ENCODE results near the gene CELF2. TPM values are rescaled to one million over a fixed set of nuclear protein-coding genes. Genes with fewer than 3 reads are reported as not detected.

CELF2 gene
- total RNA-seq, 1 experiment from 2014 or later, result not detected

GRCh38 chr10:11106621-11107374 is 89.1 kb downstream of the CELF2 start:
- intact Hi-C loops (cut with micrococcal nuclease; ENCODE audit: unreplicated experiment), result no loop called here
- no peak for DNase-seq (ENCODE audit: low spot score)
- Histone ChIP-seq H3K4me1 (ENCODE audit: insufficient read depth, low read length, poor library complexity, severe bottlenecking) (no peaks in the 10 kb centered on the region), H3K27me3 (replicated peaks; ENCODE audit: insufficient read depth, low read depth, low read length, poor library complexity) (peaks cover 23% of the 10 kb centered on the region), H3K9me3 (ENCODE audit: low read depth, low read length, poor library complexity, severe bottlenecking) (no peaks in the 10 kb centered on the region), H3K27ac (ENCODE audit: low read depth, low read length, poor library complexity, severe bottlenecking) (no peak overlapping the region), H3K4me3 (ENCODE audit: low read depth, low read length, poor library complexity, severe bottlenecking) (no peak overlapping the region), H3K36me3 (ENCODE audit: insufficient read depth, low read length, poor library complexity, severe bottlenecking) (no peaks in the 10 kb centered on the region)
- no TSS peak for BruUV-seq (replicated peaks)
- ChIA-PET CTCF (no interaction called here), POLR2A (ENCODE audit: low non-redundant PET) (no interaction called here)
- TF ChIP-seq, protein P1, sequence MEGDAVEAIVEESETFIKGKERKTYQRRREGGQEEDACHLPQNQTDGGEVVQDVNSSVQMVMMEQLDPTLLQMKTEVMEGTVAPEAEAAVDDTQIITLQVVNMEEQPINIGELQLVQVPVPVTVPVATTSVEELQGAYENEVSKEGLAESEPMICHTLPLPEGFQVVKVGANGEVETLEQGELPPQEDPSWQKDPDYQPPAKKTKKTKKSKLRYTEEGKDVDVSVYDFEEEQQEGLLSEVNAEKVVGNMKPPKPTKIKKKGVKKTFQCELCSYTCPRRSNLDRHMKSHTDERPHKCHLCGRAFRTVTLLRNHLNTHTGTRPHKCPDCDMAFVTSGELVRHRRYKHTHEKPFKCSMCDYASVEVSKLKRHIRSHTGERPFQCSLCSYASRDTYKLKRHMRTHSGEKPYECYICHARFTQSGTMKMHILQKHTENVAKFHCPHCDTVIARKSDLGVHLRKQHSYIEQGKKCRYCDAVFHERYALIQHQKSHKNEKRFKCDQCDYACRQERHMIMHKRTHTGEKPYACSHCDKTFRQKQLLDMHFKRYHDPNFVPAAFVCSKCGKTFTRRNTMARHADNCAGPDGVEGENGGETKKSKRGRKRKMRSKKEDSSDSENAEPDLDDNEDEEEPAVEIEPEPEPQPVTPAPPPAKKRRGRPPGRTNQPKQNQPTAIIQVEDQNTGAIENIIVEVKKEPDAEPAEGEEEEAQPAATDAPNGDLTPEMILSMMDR (conservative IDR thresholded peaks at IDR 0.05; ENCODE audit: low read depth, low read length), result no peak
- no peak for TF ChIP-seq EZH2 (IDR thresholded peaks at IDR 0.05; ENCODE audit: borderline replicate concordance, low read depth, low read length, poor library complexity, severe bottlenecking)

DNA sequence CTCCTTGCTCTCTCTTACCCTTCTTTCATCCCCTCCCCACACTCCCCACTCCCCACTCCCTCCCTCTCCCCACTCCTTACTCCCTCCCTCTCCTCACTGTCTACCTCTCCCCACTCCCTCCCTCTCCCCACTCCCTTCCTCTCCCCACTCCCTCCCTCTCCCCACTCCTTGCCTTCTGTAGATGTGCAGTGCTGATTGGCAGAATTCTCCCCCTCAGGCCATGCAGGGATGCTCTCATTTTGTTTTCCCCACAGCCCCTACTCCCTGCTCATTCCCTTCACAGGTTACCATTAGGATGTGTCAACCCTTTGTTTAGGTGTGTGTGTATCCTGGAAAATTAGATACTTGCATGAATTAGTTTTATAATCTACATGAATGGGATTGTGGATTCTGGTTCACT is 90.3 kb downstream of the CELF2 start:
- ChIA-PET CTCF (no interaction called here), POLR2A (ENCODE audit: low non-redundant PET) (no interaction called here)
- TF ChIP-seq EZH2 (IDR thresholded peaks at IDR 0.05; ENCODE audit: borderline replicate concordance, low read depth, low read length, poor library complexity, severe bottlenecking), result no peak
- TF ChIP-seq, protein P1 (conservative IDR thresholded peaks at IDR 0.05; ENCODE audit: low read depth, low read length), result no peak
- H3K36me3 ChIP-seq (ENCODE audit: insufficient read depth, low read length, poor library complexity, severe bottlenecking), result no peaks in the 10 kb centered on the region
- no TSS peak for BruUV-seq (replicated peaks)
- DNase-seq (ENCODE audit: low spot score), result no peak
- intact Hi-C loops (cut with micrococcal nuclease; ENCODE audit: unreplicated experiment), result no loop called here
- no peak overlapping the region for H3K27ac ChIP-seq (ENCODE audit: low read depth, low read length, poor library complexity, severe bottlenecking)
- no peaks in the 10 kb centered on the region for H3K4me1 ChIP-seq (ENCODE audit: insufficient read depth, low read length, poor library complexity, severe bottlenecking)
- H3K4me3 ChIP-seq (ENCODE audit: low read depth, low read length, poor library complexity, severe bottlenecking), result no peak overlapping the region
- no peaks in the 10 kb centered on the region for H3K9me3 ChIP-seq (ENCODE audit: low read depth, low read length, poor library complexity, severe bottlenecking)
- peaks cover 18% of the 10 kb centered on the region for H3K27me3 ChIP-seq (replicated peaks; ENCODE audit: insufficient read depth, low read depth, low read length, poor library complexity)

DNA sequence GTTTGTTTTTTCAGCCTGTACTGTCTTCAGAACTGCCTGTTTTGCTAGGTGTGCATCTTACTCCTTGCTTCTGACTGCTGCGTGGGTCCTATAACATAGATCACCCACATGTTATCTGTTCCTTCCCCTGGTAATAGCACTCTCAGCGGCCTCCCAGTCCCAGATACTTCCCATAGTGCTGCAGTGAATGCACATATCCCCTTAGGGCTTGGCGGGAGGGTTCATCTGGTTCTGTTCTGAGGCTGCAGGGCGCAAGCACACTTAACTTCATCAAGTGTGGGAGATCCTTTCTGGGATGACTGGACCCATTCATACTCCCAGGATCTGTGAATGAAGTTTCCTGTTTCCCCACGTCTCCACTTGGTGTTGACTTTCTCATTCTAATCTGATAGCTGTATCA is 90.7 kb downstream of the CELF2 start:
- no peak overlapping the region for H3K4me3 ChIP-seq (ENCODE audit: low read depth, low read length, poor library complexity, severe bottlenecking)
- intact Hi-C loops (cut with micrococcal nuclease; ENCODE audit: unreplicated experiment), result no loop called here
- no TSS peak for BruUV-seq (replicated peaks)
- no peaks in the 10 kb centered on the region for H3K36me3 ChIP-seq (ENCODE audit: insufficient read depth, low read length, poor library complexity, severe bottlenecking)
- H3K9me3 ChIP-seq (ENCODE audit: low read depth, low read length, poor library complexity, severe bottlenecking), result no peaks in the 10 kb centered on the region
- no peak overlapping the region for H3K27ac ChIP-seq (ENCODE audit: low read depth, low read length, poor library complexity, severe bottlenecking)
- H3K4me1 ChIP-seq (ENCODE audit: insufficient read depth, low read length, poor library complexity, severe bottlenecking), result no peaks in the 10 kb centered on the region
- CTCF ChIA-PET, result no interaction called here
- TF ChIP-seq, protein P1 (conservative IDR thresholded peaks at IDR 0.05; ENCODE audit: low read depth, low read length), result no peak
- no peak for TF ChIP-seq EZH2 (IDR thresholded peaks at IDR 0.05; ENCODE audit: borderline replicate concordance, low read depth, low read length, poor library complexity, severe bottlenecking)
- DNase-seq (ENCODE audit: low spot score), result no peak
- POLR2A ChIA-PET (ENCODE audit: low non-redundant PET), result no interaction called here
- peaks cover 14% of the 10 kb centered on the region for H3K27me3 ChIP-seq (replicated peaks; ENCODE audit: insufficient read depth, low read depth, low read length, poor library complexity)
